ENCODE data around the gene THEM4. TPM values are rescaled to one million over a fixed set of nuclear protein-coding genes. Genes with fewer than 3 reads are reported as not detected.

THEM4 gene
- total and polyA plus RNA-seq, 7 experiments from 2014 or later = 37.6 to 143 (median 113) TPM

- H3K27ac Mint-ChIP-seq = no peak overlapping the region
- H3K4me3 Mint-ChIP-seq = no peak overlapping the region
- CTCF ChIA-PET = no interaction called here
- Histone ChIP-seq H3K4me1 (ENCODE audit: control insufficient read depth in 2 of 2, insufficient read depth in 2 of 2, low read length in 2 of 2) (no peaks in the 10 kb centered on the region), H3K27ac (ENCODE audit: low read depth, low read length) (no peak overlapping the region), H3K27me3 (ENCODE audit: control insufficient read depth in 2 of 2, insufficient read depth in 2 of 2, low read length in 2 of 2) (no peaks in the 10 kb centered on the region), H3K36me3 (ENCODE audit: control insufficient read depth in 2 of 3, insufficient read depth in 3 of 3, low read length in 3 of 3) (no peaks in the 10 kb centered on the region), H3K9me3 (ENCODE audit: control insufficient read depth in 2 of 3, low read length in 3 of 3) (no peaks in the 10 kb centered on the region), H3K4me3 (ENCODE audit: low read length) (no peak overlapping the region)
- no peak for DNase-seq
- H3K27me3 Mint-ChIP-seq = peaks cover 0 to 7% (median 0%) of the 10 kb centered on the region in 5 donors
- no peaks in the 10 kb centered on the region for H3K9me3 Mint-ChIP-seq
- POLR2A ChIA-PET = no interaction called here
- ATAC-seq = no peak
- peaks cover 0 to 11% (median 0%) of the 10 kb centered on the region in 7 donors for H3K4me1 Mint-ChIP-seq
- intact Hi-C loops (cut with micrococcal nuclease) = no loop called here
- peaks cover 0 to 1% (median 0%) of the 10 kb centered on the region in 5 donors for H3K36me3 Mint-ChIP-seq
Observed at GRCh38 chr1:151852733-151853132, 56.6 kb downstream of the THEM4 start.

DNA sequence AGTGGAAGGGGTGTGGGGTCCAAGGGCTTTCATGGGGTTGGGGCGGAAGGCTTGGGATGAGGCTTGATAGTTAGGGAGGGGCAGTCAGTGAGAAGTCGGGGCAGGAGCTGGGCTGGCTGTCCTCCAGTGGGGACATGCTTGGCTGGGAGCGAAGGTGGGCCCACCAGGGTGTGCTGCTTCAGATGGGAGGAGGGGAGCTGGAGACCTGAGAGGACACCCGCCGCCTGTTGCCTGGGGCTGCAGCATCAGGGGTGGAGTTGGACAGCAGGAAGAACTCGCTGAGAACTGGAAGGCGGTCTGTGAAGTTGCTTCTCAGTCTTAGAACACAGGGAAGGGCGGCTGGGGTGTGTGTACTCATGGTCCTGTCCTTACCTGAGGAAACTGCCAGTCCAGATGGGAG, 57.4 kb downstream of the THEM4 start:
- Mint-ChIP-seq H3K36me3 (peaks cover 0 to 1% (median 0%) of the 10 kb centered on the region in 5 donors), H3K4me1 (peaks cover 0 to 11% (median 0%) of the 10 kb centered on the region in 7 donors), H3K27ac (no peak overlapping the region), H3K9me3 (no peaks in the 10 kb centered on the region), H3K4me3 (no peak overlapping the region), H3K27me3 (peaks cover 0 to 7% (median 0%) of the 10 kb centered on the region in 5 donors)
- ChIA-PET POLR2A (no interaction called here), CTCF (no interaction called here)
- no peak for ATAC-seq
- no peak overlapping the region for H3K4me3 ChIP-seq (ENCODE audit: low read length)
- no peak overlapping the region for H3K27ac ChIP-seq (ENCODE audit: low read depth, low read length)
- no peak for DNase-seq
- H3K9me3 ChIP-seq (ENCODE audit: control insufficient read depth in 2 of 3, low read length in 3 of 3) = no peaks in the 10 kb centered on the region
- H3K27me3 ChIP-seq (ENCODE audit: control insufficient read depth in 2 of 2, insufficient read depth in 2 of 2, low read length in 2 of 2) = no peaks in the 10 kb centered on the region
- H3K36me3 ChIP-seq (ENCODE audit: control insufficient read depth in 2 of 3, insufficient read depth in 3 of 3, low read length in 3 of 3) = no peaks in the 10 kb centered on the region
- H3K4me1 ChIP-seq (ENCODE audit: control insufficient read depth in 2 of 2, insufficient read depth in 2 of 2, low read length in 2 of 2) = no peaks in the 10 kb centered on the region
- intact Hi-C loops (cut with micrococcal nuclease) = no loop called here

- Mint-ChIP-seq H3K27me3 (peaks cover 0 to 7% (median 0%) of the 10 kb centered on the region in 5 donors), H3K9me3 (no peaks in the 10 kb centered on the region), H3K36me3 (peaks cover 0 to 2% (median 0%) of the 10 kb centered on the region in 5 donors), H3K4me1 (peaks cover 0 to 14% (median 0%) of the 10 kb centered on the region in 7 donors), H3K27ac (no peak overlapping the region), H3K4me3 (no peak overlapping the region)
- no peaks in the 10 kb centered on the region for H3K9me3 ChIP-seq (ENCODE audit: control insufficient read depth in 2 of 3, low read length in 3 of 3)
- intact Hi-C loops (cut with micrococcal nuclease) = no loop called here
- no peaks in the 10 kb centered on the region for H3K27me3 ChIP-seq (ENCODE audit: control insufficient read depth in 2 of 2, insufficient read depth in 2 of 2, low read length in 2 of 2)
- no peak overlapping the region for H3K27ac ChIP-seq (ENCODE audit: low read depth, low read length)
- no peaks in the 10 kb centered on the region for H3K4me1 ChIP-seq (ENCODE audit: control insufficient read depth in 2 of 2, insufficient read depth in 2 of 2, low read length in 2 of 2)
- ATAC-seq (no peak), DNase-seq (no peak)
- no peak overlapping the region for H3K4me3 ChIP-seq (ENCODE audit: low read length)
- ChIA-PET CTCF (no interaction called here), POLR2A (no interaction called here)
- no peaks in the 10 kb centered on the region for H3K36me3 ChIP-seq (ENCODE audit: control insufficient read depth in 2 of 3, insufficient read depth in 3 of 3, low read length in 3 of 3)
Observed at GRCh38 chr1:151849871-151850270, 59.4 kb downstream of the THEM4 start.

GRCh38 chr1:151849126-151849525, 60.2 kb downstream of the THEM4 start:
- CTCF ChIA-PET = interaction anchor here (1.1 kb wide), 1 partner anchor 154 kb away, joined by 3 read pairs; no protein-coding TSS in a partner anchor
- Mint-ChIP-seq H3K4me3 (no peak overlapping the region), H3K4me1 (peaks cover 0 to 18% (median 0%) of the 10 kb centered on the region in 7 donors), H3K27me3 (peaks cover 0 to 7% (median 0%) of the 10 kb centered on the region in 5 donors), H3K36me3 (peaks cover 0 to 6% (median 0%) of the 10 kb centered on the region in 5 donors), H3K9me3 (no peaks in the 10 kb centered on the region), H3K27ac (peak overlapping the region in 1 of 9 donors; percentile 60)
- no peaks in the 10 kb centered on the region for H3K27me3 ChIP-seq (ENCODE audit: control insufficient read depth in 2 of 2, insufficient read depth in 2 of 2, low read length in 2 of 2)
- POLR2A ChIA-PET = interaction anchor here (0.6 kb wide), 1 partner anchor 59 kb away, joined by 3 read pairs; no protein-coding TSS in a partner anchor
- no peaks in the 10 kb centered on the region for H3K36me3 ChIP-seq (ENCODE audit: control insufficient read depth in 2 of 3, insufficient read depth in 3 of 3, low read length in 3 of 3)
- H3K4me3 ChIP-seq (ENCODE audit: low read length) = no peak overlapping the region
- no peaks in the 10 kb centered on the region for H3K4me1 ChIP-seq (ENCODE audit: control insufficient read depth in 2 of 2, insufficient read depth in 2 of 2, low read length in 2 of 2)
- H3K9me3 ChIP-seq (ENCODE audit: control insufficient read depth in 2 of 3, low read length in 3 of 3) = no peaks in the 10 kb centered on the region
- DNase-seq (no peak), ATAC-seq (no peak)
- H3K27ac ChIP-seq (ENCODE audit: low read depth, low read length) = no peak overlapping the region
- intact Hi-C loops (cut with micrococcal nuclease) = no loop called here

- H3K36me3 Mint-ChIP-seq = peaks cover 0 to 6% (median 0%) of the 10 kb centered on the region in 5 donors
- ATAC-seq (no peak), DNase-seq (no peak)
- Histone ChIP-seq H3K27ac (ENCODE audit: low read depth, low read length) (no peak overlapping the region), H3K9me3 (ENCODE audit: control insufficient read depth in 2 of 3, low read length in 3 of 3) (no peaks in the 10 kb centered on the region), H3K4me3 (ENCODE audit: low read length) (no peak overlapping the region), H3K4me1 (ENCODE audit: control insufficient read depth in 2 of 2, insufficient read depth in 2 of 2, low read length in 2 of 2) (no peaks in the 10 kb centered on the region), H3K27me3 (ENCODE audit: control insufficient read depth in 2 of 2, insufficient read depth in 2 of 2, low read length in 2 of 2) (no peaks in the 10 kb centered on the region), H3K36me3 (ENCODE audit: control insufficient read depth in 2 of 3, insufficient read depth in 3 of 3, low read length in 3 of 3) (no peaks in the 10 kb centered on the region)
- H3K27me3 Mint-ChIP-seq = peaks cover 0 to 7% (median 0%) of the 10 kb centered on the region in 5 donors
- H3K4me1 Mint-ChIP-seq = peaks cover 0 to 18% (median 0%) of the 10 kb centered on the region in 7 donors
- ChIA-PET CTCF (no interaction called here), POLR2A (interaction anchor here (0.6 kb wide), 1 partner anchor 9 kb away, joined by 3 read pairs; no protein-coding TSS in a partner anchor)
- intact Hi-C loops (cut with micrococcal nuclease) = no loop called here
- no peak overlapping the region for H3K4me3 Mint-ChIP-seq
- H3K9me3 Mint-ChIP-seq = no peaks in the 10 kb centered on the region
- H3K27ac Mint-ChIP-seq = no peak overlapping the region
Observed at GRCh38 chr1:151847867-151848596, 61.3 kb downstream of the THEM4 start.

DNA sequence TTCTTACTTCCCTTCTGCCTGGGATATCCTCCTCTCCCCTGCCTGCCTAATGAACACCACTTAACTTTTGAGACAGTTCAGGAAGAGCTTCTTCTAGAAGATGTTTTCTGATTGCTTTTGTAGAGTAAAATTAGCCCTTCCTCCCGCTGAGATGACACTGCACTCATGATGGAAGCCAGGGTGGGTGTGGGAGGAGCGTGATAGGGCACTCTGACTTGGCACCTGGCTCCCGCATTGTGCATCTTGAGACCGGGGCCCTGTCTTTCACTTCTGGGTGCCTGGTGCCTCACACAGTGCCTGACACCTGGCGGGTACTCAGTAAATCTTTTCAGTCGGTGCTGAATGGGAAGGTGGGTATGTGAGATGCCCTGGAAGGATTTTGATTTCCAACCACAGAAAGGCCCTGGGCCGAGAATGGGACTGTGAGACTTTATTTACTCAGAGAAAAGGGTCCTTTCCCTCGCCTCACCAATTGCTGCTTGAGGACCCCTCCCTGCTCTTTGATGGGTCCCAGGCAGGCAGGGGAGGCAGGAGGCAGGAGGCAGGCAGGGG, 62.5 kb downstream of the THEM4 start:
- H3K27ac Mint-ChIP-seq = peak overlapping the region in 2 of 9 donors; percentile 24 to 38
- POLR2A ChIA-PET = no interaction called here

More for the DNA sequence above, 62.5 kb downstream of the THEM4 start:
- Mint-ChIP-seq H3K27me3 (peaks cover 0 to 7% (median 0%) of the 10 kb centered on the region in 5 donors), H3K36me3 (peaks cover 0 to 8% (median 0%) of the 10 kb centered on the region in 5 donors), H3K4me3 (no peak overlapping the region), H3K9me3 (peaks cover 0 to under 1% (median 0%) of the 10 kb centered on the region in 11 donors), H3K4me1 (peaks cover 0 to 17% (median 5%) of the 10 kb centered on the region in 7 donors)
- Histone ChIP-seq H3K4me3 (ENCODE audit: low read length) (no peak overlapping the region), H3K27ac (ENCODE audit: low read depth, low read length) (no peak overlapping the region), H3K9me3 (ENCODE audit: control insufficient read depth in 2 of 3, low read length in 3 of 3) (no peaks in the 10 kb centered on the region), H3K4me1 (ENCODE audit: control insufficient read depth in 2 of 2, insufficient read depth in 2 of 2, low read length in 2 of 2) (no peaks in the 10 kb centered on the region), H3K27me3 (ENCODE audit: control insufficient read depth in 2 of 2, insufficient read depth in 2 of 2, low read length in 2 of 2) (no peaks in the 10 kb centered on the region), H3K36me3 (ENCODE audit: control insufficient read depth in 2 of 3, insufficient read depth in 3 of 3, low read length in 3 of 3) (no peaks in the 10 kb centered on the region)
- intact Hi-C loops (cut with micrococcal nuclease) = no loop called here
- DNase-seq = no peak
- CTCF ChIA-PET = interaction anchor here (1.3 kb wide), 1 partner anchor 12 kb away, joined by 5 read pairs; no protein-coding TSS in a partner anchor
- no peak for ATAC-seq

Data from naive thymus-derived CD4-positive, alpha-beta T cell (primary cell).